ENCODE measurements around the gene TLR8.

GRCh38 chrX:12868747-12869146 is 37.7 kb upstream of the TLR8 start:
- TF ChIP-seq CTCF (IDR thresholded peaks at IDR 0.05 in 4 of 5, conservative IDR thresholded peaks at IDR 0.05 in 1 of 5) (no peak), POLR2A (IDR thresholded peaks at IDR 0.05) (no peak)
